T-helper 1 cell (primary cell): ENCODE results near the gene DDIT4.
"Not testable (repeated sequence)": the region's sequence is repeated elsewhere in the genome, so short reads cannot be mapped to it uniquely, and the experiment has no call there.

Experiments
- DNase-seq, 5 donors: peaks; one replicate each; pipeline ENCODE4 v3.0.0-alpha.2; 2012 to 2020
- total RNA-seq, 4 donors: gene quantifications; one replicate each; lab custom pipeline; 2026; lab: John Stamatoyannopoulos, UW

DDIT4 gene
- total RNA-seq: 184 to 401 (median 189) reads per million in 4 donors

DNA sequence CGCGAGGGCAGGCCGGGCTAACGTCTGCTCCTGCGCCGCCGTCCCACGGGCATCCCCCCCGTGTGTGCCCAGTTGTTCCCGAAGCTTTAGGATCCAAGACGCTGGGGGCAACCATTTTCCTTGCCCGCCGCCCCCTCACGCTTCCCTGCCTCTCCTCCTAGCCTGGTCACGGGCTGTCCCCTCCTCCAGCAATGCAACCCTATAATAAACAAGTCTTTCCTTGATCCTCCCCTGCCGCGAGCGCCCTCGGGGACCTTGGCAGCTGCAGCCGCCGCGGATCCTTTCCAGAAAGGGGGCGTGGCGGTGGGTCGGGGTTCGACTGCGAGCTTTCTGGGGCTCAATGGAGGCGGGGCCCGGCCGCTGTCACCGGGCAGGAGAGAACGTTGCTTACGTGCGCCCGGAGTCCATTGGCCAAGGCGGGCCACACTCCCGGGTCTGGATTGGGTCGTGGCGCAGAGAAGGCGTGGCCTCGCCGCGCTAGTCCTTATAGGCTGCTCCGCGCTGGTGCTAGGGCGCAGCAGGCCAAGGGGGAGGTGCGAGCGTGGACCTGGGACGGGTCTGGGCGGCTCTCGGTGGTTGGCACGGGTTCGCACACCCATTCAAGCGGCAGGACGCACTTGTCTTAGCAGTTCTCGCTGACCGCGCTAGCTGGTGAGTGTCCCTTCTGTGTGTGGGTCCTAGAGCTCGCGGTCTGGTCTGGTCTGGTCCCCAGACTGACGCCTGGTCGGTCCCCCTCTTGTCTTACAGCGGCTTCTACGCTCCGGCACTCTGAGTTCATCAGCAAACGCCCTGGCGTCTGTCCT is at the start of gene DDIT4:
TSS of gene DDIT4 (plus strand) at position 515 of the 803 bp plus-strand sequence. CDS start 293 bp downstream, outside the sequence.
- peak; percentile 93 to 100 (median 96) for DNase-seq

DNA sequence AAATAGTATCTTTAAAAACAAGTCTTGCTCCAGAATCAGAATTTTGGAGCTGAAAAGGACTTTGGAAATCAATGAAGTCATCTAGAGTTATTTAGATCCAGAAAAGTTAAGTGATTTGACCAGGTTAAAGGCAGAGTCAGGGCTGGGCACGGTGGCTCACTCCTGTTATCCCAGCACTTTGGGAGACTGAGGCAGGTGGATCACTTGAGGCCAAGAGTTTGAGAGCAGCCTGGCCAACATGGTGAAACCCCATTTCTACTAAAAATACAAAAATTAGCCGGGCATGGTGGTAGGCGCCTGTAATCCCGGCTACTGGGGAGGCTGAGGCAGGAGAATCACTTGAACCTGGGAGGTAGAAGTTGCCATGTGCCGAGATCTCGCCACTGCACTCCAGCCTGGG is 49.5 kb upstream of the DDIT4 start:
- not testable (repeated sequence) for DNase-seq

DNA sequence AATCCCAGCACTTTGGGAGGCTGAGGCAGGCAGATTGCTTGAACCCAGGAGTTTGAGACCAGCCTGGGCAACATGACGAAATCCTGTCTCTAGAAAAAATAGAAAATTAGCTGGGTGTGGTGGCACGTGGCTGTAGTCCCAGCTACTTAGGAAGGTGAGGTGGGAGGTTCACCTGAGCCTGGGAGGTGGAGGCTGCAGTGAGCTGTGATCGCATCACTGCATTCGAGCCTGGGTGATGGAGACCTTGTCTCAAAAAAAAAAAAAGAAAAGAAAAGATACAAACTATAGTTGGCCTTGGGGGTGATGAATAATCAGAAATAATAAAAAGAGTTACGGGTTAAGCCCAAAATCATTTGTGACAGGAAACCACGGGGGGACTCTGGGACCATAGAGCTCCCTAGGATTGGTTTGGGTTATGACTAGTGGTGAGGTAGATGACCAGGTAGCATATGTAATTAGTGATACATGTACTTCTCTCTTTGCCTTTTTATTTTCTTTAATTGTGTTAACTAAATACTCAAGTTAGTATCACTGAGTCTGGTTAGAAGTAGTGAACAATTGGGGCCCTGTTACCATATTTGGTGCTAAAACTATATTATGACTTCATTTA is 47.2 kb upstream of the DDIT4 start:
- no peak for DNase-seq

GRCh38 chr10:72227826-72228225 is 45.9 kb upstream of the DDIT4 start:
- no peak for DNase-seq

GRCh38 chr10:72228318-72228751 is 45.4 kb upstream of the DDIT4 start:
- no peak for DNase-seq

- no peak for DNase-seq
Observed at GRCh38 chr10:72229261-72230251, 44.2 kb upstream of the DDIT4 start.

DNA sequence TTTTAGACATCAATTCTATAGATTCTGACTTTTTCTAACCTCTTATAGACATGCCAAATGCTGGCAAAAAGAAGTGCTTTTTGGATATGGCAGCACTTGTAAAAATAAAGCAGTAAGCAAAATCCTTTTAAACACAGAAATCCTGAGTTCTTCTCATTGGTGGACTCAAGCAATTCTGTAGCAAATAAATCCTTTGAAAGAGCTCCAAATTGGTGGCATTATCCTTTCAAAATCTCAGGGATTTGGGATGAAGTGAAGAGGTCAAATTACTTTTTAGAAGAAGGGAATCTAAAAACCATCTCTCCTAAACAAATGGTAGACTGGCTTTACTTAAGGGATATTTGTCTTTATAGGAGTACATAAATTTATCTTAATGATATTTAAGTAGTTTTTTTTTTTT is 40.1 kb upstream of the DDIT4 start:
- DNase-seq: no peak

DNA sequence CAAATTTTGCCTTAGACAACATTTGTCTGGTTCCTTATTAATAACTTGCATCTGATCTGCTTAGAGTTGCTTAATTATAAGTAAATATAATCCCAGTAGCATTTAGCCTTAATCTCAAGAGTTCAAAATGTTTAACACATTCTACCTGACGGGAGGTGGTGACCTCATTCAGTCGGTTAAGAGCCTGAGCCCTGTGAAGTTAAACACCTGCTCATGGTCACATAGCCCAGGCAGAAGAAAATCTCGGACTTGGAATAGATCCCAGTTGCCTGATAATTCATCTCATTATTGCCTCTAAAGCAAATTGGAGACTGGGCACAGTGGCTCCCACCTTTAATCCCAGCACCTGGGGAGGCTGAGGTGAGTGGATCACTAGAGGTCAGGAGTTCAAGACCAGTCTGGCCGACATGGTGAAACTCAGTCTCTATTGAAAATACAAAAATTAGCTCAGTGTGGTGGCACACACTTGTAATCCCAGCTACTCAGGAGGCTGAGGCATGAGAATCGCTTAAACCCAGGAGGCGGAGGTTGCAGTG is 39.1 kb upstream of the DDIT4 start:
- DNase-seq: no peak

GRCh38 chr10:72235544-72236279 is 38.0 kb upstream of the DDIT4 start:
- DNase-seq: no peak

DNA sequence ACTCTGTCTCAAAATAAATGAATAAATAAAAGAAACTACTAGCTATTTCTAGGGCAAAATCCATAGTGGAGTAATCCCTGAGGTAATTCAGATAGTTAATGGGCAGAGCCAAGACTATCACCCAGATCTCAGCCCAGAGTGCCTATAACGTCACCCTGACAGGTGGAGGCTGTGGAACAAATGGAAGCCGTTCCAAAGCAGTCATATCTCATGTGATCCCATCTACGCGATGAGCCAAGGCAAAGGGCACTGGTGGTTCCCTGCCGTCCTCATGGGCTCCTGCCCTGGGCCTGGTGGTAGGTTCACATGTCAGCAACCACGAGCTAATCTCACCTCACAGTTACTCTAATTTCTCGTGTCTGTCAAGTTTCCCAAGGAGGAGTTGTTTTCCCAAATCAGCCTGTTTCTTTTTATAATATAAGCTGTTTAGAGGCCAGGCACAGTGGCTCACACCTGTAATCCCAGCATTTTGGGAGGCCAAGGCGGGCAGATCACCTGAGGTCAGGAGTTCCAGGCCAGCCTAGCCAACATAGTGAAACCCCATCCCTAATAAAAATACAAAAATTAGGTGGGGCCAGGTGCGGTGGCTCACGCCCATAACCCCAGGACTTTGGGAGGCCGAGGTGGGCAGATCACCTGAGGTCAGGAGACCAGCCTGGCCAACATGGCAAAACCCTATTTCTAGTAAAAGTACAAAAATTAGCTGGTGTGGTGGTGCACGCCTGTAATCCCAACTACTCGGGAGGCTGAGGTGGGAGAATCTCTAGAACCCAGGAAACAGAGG is 35.1 kb upstream of the DDIT4 start:
- no peak for DNase-seq

DNA sequence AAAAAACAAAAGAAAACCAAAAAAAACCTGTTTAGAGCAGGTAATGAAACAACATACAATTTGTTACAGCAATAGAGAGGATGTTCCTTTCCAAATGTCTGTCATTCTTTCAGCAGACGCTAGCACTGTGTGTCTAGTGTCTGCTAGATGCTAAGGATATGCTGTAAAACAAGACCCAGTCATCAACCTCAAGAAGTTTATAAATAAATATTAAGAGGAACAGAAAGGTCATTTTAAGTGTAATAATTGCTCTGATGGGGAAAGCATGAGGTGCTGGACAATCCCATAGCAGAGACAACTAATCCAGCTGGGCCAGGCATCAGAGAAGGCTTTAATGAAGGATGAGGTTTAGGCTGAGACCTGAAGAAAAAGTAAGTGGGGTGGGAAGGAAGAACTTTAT is 34.3 kb upstream of the DDIT4 start:
- no peak for DNase-seq

GRCh38 chr10:72240371-72240770 is 33.4 kb upstream of the DDIT4 start:
- DNase-seq: no peak

DNA sequence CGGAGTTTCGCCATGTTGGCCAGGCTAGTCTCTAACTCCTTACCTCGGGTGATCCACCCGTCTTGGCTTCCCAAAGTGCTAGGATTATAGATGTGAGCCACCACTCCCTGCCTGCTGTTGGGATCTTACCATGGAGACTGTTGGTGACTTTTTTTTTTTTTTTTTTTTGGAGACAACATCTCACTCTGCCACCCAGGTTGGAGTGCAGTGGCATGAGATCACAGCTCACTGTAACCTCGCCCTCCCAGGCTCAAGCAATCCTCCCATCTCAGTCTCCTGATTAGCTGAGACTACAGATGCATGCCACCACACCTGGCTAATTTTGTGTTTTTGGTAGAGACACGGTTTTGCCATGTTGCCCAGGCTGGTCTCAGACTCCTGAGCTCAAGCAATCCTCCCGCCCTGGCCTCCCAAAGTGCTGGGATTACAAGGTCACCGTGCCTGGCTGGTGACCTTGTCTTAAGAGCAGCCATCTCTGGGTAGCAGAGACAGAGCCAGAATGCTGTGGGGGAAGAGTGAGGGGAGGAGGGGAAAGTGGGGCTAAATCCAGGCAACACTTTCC is 32.0 kb upstream of the DDIT4 start:
- no peak for DNase-seq

DNA sequence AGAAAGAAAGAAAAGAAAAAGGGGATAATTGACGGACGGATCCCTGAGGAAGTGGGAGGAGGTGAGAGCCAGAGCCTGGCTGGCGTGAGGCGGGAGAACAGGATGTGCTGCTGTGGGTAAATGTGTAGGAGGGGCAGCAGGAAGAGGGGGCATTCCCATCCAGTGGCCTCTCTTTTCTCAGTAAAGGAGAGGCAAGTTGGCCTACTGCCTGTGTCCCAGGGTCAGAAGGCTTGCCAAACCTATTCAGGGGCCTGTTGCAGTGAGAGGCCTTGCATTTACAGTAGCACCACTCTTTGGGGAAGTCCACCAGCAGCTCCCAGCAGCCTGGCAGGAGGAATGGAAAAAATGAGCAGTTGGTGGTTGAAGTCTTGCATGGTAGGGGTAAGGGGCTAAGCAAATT is 31.0 kb upstream of the DDIT4 start:
- no peak for DNase-seq

GRCh38 chr10:72243822-72244437 is 29.8 kb upstream of the DDIT4 start:
- no peak for DNase-seq

DNA sequence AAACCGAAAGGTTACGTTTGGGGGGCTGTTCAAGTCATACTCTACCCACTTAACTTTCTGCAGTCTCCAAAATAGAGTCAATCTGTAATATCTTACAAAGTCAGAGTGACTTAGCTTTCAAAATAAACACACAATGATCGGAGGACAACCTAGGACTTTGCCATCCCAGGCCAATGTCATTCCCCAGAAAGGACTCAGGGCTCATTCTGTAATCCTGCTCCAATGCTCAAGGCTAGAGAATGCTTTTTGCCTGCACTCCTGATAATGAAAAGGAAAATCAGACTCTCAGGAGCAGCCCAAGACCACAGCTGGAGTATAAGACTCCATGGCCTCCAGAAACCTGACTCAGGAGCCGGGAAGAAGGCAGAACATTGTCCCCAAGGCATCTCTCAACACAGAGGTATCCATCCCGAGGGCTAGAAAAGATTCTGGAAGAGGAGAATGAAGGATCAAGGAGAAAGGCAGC is 29.1 kb upstream of the DDIT4 start:
- DNase-seq: no peak

DNA sequence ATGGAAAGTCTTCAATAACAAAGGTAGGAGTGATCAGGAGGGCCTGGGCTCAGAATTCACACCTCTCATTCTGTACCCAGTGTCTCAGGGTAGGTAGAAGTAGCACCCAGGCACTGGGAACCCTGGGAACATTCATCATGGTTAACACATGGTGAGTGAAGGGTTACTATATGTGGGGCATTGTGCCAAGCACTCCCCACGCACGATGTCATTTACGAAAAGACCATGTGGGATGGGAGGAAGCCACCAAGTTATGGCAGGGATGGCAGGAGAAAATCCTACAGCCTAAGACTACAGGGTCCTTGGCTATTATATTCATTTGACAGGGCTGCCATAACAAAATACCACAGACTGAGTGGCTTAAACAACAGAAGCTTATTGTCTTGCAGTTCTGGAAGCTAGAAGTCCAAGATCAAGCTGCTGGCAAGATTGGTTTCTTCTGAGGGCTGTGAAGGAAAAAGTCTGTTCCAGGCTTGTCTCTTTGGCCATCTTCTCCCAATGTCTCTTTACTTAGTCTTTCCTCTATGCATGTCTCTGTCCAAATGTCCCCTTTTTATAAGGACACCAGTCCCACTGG is 27.7 kb upstream of the DDIT4 start:
- no peak for DNase-seq

GRCh38 chr10:72248468-72249151 is 25.1 kb upstream of the DDIT4 start:
- peak; percentile 39 to 93 (median 58) for DNase-seq
